ENCODE data around the gene SLC34A3.

The SLC34A3 gene

GRCh38 chr9:137230705-137231371 is at the start of gene SLC34A3:
TSS of gene SLC34A3 (plus strand) at chr9:137230901. CDS start at chr9:137231703, 802 bp downstream.
- no peak for DNase-seq (ENCODE audit: low read depth, low spot score)

- DNase-seq (ENCODE audit: low read depth, low spot score), result no peak
Observed at GRCh38 chr9:137181680-137182079, 49.0 kb upstream of the SLC34A3 start.

DNA sequence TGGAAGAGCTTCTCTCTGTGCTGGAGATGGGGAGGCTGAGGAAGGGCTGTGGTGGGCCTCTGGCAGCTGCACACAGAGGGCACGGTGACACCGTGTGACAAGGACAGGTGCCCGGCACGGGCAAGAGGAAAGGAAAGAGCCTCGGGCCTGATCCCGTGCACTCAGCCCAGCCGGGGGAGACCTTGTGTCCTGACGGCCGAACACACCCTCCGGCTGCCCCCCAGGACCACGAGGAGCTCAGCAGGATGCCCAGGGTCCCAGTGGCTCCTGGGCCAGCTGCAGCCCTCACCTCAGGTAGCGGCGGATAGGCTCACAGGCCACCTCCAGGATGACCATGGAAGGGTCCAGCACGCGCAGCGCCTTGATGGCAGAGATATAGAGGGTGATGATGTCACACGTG is 47.9 kb upstream of the SLC34A3 start:
- DNase-seq (ENCODE audit: low read depth, low spot score), result no peak

DNA sequence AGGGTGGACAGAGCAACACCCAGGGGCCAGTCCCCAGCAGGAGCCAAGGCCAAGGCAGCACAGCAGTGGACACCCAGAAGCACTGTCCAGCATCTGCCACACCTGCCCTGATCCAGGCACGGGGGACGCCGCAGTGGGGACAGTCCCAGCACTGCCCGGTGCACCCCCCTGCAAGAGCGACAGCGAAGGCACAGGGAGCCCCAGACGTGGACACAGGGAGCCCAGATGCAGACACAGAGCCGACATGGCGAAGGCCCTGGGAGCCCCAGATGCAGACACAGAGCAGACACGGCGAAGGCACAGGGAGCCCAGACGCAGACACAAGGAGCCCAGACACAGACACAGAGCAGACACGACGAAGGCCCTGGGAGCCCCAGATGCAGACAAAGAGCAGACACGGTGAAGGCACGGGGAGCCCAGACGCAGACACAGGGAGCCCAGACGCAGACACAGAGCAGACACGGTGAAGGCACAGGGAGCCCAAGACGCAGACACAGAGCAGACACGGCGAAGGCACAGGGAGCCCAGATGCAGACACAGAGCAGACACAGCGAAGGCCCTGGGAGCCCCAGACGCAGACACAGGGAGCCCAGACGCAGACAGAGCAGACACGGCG is 46.6 kb upstream of the SLC34A3 start:
- DNase-seq (ENCODE audit: low read depth, low spot score), result no peak

DNA sequence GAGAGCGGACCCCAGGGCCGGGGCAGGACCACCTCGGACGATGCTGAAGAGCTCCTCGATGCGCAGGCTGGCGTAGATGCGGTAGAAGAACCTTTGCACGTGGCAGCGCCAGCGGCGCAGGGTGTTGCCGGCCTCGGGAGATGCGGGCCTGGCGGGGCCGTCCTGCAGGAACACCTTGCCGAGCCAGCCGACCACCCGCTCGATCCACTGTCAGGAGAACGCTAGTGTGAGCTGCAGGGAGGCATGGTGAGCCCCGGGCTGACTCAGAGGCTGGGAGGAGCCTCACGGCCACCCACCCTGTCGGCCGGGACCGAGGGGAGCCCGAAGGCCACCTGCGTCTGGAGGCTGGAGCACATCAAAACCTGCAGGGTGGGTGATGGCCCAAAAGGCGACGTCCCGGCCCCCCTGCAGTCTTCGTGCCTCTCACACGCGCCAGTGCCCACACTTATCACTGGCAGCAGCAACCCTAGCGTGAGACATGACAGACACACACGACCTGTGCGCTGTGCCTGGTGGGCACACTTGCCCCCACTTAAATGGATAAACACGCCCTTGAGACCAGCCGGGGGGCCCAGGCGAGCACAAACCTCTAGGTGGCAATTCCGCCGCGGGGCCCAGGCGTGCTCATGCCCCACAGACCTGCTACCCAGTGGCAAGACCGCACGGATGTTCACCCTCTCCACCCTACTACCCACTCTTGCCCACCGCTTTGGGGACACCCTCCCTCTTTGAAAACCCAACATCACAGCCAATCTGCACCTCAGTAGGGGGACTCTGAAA is 45.6 kb upstream of the SLC34A3 start:
- DNase-seq (ENCODE audit: low read depth, low spot score), result no peak

- no peak for DNase-seq (ENCODE audit: low read depth, low spot score)
Observed at GRCh38 chr9:137185921-137186320, 44.8 kb upstream of the SLC34A3 start.

DNA sequence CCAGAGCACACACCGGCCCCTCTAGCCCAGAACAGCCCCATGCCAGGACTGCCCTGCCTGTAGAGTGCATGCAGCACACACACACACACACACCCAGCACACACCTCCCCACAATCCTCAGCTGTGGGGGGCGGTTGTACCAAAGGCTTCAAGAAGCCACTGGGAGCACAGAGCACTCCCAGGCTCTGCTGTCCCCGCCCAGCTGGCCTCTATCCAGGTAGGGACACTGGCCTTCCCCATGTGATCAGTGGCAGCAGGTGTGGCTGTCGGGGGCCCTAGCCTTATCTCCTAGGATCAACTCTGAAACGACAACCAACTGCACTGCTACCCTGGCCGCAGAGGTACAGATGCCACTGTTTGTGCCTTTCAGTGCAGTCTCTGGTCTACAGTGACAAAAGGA is 44.3 kb upstream of the SLC34A3 start:
- no peak for DNase-seq (ENCODE audit: low read depth, low spot score)

- no peak for DNase-seq (ENCODE audit: low read depth, low spot score)
Observed at GRCh38 chr9:137187386-137187785, 43.3 kb upstream of the SLC34A3 start.

DNA sequence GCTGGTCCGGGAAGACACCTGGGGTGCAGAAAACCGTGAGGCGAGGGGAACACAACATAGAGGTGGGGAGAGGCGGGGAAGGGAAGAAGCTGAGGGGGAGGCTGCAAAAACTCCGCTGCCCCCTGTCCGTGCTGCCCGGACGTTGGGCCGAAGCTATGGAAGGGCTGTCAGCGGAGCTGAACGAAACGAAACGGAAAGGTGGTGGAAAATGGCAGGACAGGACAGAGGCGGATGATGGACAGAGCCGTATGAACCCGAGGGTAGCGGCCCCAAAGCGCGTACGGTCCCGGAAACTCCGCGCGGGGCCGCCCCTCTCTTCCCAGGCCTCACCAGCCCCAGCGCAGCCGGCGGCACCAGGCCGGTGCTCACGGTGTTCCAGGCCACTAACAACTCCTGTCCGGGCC is 42.6 kb upstream of the SLC34A3 start:
- no peak for DNase-seq (ENCODE audit: low read depth, low spot score)

DNA sequence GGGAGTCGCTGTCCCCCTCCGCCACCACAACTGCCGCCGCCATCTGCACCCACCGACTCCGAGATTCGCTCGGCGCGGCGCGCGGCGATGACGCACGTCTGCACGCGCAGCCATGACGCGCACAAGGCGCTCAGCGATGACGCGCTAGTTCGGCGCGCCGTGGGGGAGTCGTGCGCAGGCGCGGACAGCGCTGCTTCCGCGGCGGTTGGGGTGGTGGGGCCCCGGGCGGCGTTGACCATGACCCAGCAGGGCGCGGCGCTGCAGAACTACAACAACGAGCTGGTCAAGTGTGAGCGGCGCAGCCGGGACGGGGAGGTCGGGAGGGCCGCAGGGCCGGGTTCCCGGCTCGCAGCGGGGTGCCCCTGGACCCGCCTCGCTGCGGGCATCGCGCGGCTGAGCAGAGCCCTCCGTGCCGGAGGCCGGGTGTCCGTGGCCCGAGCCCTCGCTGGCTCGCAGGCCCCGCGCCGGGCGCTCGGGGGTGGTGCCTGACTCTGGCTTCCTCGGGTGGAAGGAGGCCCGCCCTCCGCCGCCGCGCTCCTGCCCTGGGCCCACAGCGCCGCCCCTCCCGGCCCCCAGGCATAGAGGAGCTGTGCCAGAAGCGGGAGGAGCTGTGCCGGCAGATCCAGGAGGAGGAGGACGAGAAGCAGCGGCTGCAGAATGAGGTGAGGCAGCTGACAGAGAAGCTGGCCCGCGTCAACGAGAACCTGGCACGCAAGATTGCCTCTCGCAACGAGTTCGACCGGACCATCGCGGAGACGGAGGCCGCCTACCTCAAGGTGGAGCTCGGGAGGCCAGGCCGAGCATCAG is 42.0 kb upstream of the SLC34A3 start, which contains the start of the genes ANAPC2 and SSNA1:
Gene ANAPC2 (minus strand): TSS at position 71 of the 807 bp plus-strand sequence. CDS start 28 bp downstream, at position 43.
Gene SSNA1 (plus strand): TSS at position 187 of the 807 bp plus-strand sequence. CDS start 51 bp downstream, at position 238.
- DNase-seq (ENCODE audit: low read depth, low spot score), result peak; percentile 82

DNA sequence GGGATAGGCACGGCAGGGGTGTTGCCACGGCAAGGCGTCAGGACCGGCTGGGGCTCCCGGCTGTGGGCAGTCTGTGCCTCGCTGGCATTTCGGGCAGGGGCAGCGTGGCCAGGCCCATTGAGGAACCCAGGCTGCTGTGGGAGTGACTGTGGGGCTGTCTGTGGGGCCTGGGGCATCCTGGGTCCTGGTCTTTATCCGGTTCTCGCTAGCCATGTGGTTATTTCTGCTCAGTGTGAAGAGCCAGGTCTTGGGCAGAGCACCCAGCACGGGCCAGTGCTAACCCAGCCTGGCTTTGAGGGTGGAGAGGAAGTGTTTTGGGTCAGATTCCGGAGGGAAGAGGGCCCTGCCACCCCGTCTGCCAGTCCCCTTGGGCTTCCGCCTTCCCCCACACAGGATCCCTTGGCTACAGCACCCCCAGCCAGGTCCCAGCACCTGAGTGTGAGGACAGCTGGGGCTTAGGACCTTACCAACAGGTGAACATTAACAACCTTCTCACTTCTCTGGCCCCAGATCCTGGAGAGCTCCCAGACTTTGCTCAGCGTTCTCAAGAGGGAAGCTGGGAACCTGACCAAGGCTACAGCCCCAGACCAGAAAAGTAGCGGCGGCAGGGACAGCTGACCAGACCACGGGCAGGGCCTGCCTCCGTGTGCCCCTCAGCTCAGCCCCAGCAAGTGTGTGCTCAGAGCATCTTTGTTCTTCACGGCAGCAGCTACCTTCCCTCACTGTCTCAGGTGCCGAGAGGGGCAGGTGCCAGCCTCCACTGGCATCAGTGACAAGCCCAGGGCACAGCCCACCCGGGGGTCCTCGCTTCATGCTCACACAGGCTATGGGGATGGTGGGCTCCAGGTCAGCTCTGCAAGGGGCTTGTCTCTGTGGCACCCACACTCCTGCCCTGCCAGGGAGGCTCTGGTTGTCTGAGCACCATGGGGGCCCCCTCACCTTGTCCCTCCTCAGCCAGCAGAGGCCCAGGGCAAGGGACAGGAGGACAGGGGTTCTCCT is 41.1 kb upstream of the SLC34A3 start:
- DNase-seq (ENCODE audit: low read depth, low spot score), result no peak

DNA sequence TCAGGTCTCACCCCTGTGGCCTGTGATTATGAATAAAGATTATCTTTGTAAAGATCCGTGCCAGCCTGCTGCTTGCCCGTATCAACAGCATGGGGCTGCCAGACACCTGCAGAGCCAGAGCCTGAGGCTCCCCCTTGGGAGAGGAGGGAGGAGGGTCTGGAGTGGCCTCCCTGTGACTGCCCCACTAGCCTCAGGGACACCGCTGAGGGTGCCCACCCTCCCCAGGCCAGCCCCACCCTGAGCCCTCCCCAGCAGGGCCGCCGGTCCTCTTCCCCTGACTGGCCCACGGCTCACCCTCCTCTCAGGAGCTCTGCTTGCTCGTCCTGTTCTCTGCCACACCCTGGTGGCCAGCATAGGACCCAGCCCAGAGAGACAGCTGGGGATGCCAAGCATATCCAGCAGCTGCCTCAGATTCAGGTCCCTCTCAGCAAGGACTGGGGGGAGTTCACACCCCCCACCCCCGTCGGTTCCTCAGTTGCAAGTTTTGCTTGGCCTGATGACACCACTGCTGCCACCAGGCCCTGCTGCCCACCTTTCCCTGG is 40.3 kb upstream of the SLC34A3 start:
- no peak for DNase-seq (ENCODE audit: low read depth, low spot score)

- no peak for DNase-seq (ENCODE audit: low read depth, low spot score)
Observed at GRCh38 chr9:137191245-137191644, 39.5 kb upstream of the SLC34A3 start.

DNA sequence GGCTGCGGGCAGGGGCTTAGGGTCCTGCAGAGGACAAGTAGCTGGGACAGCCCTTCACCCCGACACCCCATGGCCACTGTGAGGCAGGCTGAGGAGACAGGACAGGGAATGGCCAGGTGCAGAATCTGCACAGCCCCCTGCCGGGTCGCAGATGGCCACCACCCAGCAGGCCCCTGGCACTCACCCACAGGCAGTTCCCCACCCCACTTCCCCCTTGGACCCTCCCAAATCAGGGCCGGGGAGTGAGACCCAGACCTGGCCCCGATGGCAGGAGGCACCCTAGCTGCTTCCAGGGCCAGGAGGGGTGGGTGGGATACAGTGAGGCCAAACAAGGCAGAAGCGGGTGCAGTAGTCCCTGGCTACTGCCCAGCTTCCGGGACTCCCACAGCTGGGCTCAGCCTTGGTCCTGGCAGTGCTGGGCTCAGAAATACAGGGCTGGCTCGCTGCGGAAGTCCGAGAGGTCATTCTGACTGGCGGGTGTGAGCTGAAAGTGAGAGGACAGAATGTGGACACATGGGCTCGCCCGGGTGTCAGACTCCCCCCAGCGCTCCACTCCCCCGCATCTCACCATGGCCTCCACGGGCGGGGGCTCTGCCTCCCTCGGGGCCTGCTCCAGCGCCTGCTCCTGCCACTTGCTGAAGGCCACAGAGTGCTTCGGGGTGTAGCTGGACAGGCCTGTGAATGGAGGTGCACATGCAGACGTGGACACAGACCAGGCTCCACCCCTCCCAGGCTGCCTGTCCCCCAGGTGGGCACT is 38.8 kb upstream of the SLC34A3 start:
- no peak for DNase-seq (ENCODE audit: low read depth, low spot score)

- DNase-seq (ENCODE audit: low read depth, low spot score), result no peak
Observed at GRCh38 chr9:137192448-137192780, 38.3 kb upstream of the SLC34A3 start.

DNA sequence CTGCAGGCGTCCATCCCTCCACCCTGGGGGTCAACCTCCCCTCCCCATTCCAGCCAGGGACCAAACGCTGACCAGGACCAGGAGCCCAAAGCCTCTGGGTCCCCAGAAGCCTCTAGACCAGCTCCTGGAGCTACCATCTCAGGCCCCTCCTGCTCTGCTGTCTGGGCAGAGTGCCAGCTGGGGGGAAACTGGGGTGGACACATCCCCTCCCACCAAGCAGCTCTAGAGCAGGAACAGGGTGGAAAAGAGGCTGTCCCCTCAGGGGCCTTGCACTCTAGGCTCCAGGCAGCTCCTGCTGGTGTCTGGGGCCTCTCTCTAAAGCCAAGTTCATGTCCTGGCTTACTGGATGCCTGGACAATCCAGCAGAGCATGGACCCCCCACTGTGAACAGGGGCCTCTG is 37.8 kb upstream of the SLC34A3 start:
- no peak for DNase-seq (ENCODE audit: low read depth, low spot score)

GRCh38 chr9:137193771-137194170 is 36.9 kb upstream of the SLC34A3 start:
- DNase-seq (ENCODE audit: low read depth, low spot score), result no peak

DNA sequence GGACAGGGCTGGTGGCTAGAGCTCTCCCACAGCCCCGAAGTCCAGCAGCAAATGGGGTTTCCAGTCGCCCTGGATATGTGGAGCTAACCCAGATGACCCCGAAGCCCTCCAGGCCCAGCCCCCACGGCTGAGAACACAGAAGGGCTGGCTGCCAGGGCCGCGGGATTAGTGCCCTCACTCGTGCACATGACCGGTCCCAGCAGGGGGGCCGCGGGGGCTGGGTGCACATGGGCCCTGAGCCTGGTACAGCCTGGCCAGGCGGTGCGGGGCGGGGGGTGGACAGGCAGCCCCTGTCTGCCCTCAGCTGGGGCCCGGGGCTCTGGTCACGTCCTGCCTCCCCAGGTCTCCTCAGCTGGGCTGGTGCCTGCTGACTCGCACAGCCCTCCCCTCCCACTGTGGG is 36.3 kb upstream of the SLC34A3 start:
- no peak for DNase-seq (ENCODE audit: low read depth, low spot score)

GRCh38 chr9:137194909-137195308 is 35.8 kb upstream of the SLC34A3 start:
- no peak for DNase-seq (ENCODE audit: low read depth, low spot score)

All from activated naive CD8-positive, alpha-beta T cell treated with anti-CD3 and anti-CD28 coated beads, Interleukin-2, amount 50 U/mL, for 16 hours (primary cell).